CD1c-positive myeloid dendritic cell (primary cell): ENCODE data around the gene LRRK2.
"Not testable (repeated sequence)": the region's sequence is repeated elsewhere in the genome, so short reads cannot be mapped to it uniquely, and the experiment has no call there.

Experiments used
- DNase-seq: peaks from one replicate; pipeline ENCODE4 v3.0.0-alpha.2; 2016; ENCODE audit errors: extremely low spot score

The LRRK2 gene

DNA sequence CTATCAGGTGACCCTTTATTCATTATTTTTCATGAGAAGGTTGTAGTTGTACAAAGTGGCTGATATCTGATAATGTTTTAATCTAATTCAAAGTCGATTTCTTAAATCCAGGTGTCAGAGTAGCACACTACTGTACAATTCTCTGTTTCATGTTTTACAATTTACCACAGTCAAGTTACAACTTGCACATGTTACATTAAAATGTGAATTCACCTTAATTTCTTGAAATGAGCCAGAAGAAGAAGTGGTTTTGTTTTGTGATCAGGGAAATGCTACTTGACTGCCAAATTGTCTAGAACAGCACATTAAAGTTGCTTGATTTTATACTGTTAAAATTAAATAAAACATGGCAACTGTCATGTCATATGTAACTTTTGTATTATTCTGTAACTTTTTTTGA, 23.2 kb downstream of the LRRK2 start:
- DNase-seq = no peak

DNA sequence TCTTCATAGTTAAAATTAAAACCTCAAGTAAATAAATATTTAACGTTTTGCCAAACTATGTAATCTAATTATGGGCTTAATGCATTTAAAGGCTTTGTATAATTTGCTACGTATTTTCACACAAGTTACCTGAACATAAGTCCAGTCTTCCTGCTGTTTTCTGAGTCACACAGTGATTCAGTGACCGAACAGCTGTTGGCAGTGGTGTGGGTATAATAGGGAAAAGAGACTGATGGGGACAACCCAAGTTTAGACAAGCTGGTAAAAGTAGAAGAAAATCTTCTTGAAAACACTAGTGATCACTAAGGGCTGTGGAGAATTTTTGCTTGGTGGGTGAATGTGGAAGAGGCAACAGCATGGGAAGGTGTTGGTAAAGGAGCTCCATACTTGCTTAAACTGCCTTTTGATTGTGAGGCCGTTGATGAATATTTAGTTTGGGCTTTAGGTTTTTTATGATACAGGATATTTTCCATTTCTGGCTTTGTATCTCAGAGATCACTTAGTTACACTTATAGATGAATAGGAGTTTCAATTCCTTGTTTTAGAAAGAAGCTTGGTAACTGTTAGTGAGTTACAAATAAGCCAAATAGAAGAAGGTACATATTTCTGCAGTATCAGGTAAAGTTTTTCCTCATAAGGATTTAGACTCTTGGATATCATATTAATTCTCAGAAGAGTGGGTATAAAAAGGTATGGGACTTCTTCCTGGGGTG, 23.9 kb downstream of the LRRK2 start:
- no peak for DNase-seq

DNA sequence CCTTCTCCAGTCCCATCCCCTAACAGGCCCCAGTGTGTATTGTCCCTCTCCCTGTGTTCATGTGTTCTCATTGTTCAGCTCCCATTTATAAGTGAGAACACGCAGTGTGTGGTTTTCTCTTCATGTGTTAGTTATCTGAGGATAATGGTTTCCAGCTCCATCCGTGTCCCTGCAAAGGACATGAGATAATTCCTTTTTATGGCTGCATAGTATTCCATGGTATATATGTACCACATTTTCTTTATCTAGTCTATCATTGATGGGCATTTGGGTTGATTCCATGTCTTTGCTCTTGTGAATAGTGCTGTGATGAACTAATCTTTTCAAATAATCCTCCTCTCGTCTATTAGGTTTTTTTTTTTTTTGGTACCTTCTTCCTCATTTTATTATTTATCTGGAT, 25.9 kb downstream of the LRRK2 start:
- not testable (repeated sequence) for DNase-seq

DNA sequence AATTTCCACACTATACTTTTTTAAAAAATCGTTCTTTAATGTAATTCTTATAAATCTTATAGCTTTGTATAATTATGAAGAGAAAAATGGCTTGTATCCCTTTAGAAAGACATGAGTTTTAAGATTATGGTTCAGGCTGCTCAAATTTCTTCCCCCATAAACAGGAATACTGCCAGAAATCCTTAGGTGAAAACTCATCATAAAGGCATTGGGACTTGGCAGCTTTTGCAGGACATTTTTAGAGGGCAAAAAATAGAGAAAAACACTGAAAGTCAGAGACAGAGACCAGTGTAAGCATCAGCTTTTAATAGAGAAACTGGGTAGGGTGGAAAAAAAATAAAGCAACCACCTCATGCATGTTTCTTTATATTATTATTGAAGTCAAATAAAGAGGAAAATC, 29.1 kb downstream of the LRRK2 start:
- DNase-seq = no peak

DNA sequence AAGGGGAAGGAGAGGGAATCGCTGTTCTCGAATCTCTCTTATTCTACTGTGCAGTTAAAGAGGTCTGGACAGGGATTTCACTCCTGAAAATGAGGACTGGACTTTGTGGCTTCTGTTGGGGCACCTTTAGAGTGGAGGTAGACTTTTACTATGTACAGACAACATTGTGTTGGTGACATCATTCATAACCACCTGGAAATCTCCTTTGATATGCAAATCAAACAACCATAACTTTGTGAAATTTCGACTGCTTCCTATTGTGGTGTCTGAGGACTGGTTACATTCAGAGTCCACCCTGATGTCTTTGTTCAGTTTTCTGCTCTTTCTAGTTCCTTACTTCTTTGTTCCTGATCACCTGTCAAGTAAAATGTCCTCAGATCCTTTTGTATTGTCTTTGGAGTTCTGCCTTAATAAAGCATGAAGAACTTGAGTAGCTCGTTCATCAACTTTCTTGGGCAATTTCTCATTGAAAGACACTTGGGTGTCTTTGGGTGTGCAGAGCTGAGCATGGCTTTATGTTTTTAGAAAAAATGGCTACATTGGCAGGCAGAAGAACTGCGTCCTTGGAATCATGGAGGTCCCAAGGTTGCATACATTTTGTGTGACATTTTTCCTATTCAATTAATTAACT, 29.8 kb downstream of the LRRK2 start:
- DNase-seq = no peak

DNA sequence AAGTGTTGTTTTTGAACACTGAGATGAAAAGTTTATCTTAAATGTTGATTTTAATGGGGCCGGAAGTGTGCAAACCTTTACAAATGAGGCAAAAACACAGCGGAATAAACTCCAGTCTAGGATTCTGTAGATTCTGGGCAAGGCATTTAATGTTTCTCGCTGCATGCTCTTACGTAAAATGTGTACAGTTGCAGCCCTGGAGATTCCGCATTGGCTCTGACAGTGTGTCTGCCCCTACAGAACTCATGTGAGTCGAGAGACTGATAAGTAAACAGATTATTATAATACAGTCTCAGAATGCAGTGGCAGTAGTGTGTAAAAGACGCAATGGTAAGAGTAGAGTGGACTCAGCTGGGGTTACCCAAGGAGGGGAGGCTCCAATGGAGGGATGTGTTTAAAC, 33.6 kb downstream of the LRRK2 start:
- no peak for DNase-seq

DNA sequence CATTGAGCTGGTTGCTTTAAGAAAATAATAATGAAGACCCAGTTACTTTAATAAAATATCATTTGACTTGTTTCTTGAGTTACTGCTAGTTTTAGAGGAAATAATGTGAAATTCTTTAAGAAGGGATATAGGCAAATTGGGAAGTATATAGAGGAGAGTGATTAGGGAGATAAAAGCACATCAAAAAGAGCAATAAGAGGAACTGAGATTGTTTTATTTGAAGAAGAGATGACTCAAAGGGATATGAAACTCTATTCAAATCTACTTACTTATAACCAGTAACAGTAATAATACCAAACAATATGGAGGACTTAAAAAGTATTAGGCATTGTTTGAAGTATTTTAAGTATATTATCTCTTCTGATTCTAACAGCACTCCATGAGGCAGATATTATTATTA, 37.1 kb downstream of the LRRK2 start:
- peak; percentile 69 for DNase-seq

DNA sequence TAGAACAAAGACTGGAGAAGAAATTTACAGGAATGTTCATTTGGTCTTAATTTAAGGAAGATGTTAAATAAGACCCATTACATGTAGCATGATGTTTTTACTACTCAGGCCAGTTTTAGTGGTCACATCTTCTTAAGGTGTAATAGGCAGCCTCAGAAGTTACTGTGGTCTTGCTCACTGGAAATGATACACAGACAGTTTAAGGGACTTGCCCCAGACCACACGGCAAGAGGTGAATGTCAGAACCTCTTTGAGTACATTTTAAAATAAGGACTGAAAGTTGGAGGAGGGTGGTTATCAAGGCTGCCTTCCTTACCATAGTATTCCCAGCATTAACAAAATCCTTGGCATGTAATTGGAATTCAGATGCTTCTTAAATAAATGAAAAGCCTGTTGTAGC, 37.9 kb downstream of the LRRK2 start:
- no peak for DNase-seq

DNA sequence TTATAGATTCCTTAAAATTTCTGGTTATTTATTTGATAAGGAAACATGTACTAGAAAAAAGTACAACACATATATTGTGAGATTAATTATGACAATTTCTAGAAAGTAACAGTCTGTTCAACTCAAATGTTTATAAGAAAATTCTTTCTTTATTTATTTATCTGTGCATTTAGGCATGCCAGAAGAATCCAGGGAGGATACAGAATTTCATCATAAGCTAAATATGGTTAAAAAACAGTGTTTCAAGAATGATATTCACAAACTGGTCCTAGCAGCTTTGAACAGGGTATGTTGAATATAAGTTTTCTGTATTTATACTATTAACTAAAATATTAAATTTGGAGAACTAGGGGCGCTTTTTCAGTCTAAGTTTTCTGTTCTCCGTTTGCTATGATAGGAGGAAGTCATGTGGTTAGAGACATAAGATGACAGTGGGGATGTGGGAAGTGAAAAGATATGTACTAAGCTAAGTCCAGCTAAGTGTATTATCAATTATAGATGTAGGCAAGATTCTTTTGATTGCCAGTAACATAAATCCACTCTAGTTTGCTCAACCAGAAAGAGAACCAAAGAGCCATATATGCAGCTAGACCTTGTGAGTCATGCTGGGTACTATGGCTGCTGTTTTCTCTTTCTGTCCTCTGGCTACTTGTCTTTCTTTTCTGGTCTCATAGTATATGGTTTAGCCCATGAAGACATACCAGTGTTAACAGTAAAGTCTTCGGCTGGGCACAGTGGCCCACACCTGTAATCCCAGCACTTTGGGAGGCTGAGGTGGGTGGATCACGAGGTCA, 39.0 kb downstream of the LRRK2 start:
- DNase-seq = peak; percentile 67

DNA sequence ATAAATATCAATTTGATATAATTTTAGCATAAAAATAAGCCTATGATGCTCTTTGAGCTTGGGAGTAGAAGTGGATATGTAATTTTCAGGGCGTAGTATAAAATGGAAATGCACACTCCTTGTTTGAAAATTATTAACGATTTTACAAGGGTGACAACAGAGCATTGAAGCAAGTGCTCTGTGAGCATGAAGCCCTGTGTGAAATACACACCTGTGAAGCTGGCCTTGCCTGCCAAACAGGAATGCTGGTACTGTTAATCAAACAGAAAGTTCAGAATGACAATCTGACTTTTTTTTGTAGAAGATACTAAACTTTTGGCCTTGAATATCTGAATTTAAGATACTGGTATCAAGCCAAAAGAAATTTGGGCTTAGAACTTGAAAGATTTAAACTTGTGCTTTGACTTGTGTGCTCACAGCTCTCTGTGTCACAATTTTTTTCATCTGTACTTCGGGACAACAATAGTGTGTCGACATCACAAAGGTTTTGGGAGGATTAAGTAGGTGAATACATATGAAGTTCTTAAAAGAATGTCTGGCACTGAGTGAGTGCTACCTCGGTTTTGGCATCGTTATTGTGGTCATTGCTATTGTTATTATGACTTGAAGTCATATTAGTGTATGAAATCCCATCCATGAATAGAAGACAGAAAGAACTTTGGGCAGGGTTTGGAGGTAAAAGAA, 47.3 kb downstream of the LRRK2 start:
- DNase-seq = no peak

DNA sequence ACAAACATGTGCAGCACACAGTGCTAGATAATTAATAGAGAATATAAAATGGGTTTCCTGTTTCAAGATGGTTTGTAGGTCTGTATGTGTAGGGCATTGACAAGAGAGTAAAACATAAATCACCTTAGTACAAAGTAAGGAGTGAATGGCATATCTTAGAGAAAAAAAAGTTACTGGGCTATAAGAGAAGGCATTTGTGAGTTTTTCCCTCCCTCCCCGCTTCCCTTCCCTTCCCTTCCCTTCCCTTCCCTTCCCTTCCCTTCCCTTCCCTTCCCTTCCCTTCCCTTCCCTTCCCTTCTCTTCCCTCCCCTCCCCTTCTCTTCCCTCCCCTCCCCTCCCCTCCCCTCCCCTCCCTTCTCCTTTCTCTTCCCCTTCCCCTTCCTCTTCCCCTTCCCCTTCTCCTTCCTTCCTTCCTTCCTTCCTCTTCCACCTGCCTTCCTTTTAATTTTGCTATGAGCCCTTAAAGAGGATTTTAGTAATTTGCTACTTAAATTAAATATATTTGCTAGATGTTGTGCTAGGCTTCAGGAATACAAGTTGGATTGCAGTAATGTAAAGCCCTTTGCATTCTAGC, 57.1 kb downstream of the LRRK2 start:
- DNase-seq = no peak

DNA sequence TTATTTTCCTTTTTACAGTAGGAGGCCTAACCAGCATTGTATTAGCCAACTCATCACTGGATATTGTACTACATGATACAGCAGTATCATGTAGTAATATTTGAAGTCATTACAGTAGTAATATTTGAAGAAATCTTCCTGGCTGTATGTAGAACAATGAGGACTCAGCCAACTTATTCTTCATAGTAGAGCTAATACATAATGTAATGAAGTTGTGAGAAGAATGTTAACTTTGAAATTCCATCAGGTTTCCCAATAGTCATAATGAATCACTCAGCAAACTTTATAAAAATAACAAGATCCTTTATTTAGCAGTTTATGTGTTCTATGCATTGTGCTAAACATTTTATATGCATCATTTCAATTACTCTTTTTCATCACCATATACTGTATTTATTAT, 61.8 kb downstream of the LRRK2 start:
- no peak for DNase-seq

DNA sequence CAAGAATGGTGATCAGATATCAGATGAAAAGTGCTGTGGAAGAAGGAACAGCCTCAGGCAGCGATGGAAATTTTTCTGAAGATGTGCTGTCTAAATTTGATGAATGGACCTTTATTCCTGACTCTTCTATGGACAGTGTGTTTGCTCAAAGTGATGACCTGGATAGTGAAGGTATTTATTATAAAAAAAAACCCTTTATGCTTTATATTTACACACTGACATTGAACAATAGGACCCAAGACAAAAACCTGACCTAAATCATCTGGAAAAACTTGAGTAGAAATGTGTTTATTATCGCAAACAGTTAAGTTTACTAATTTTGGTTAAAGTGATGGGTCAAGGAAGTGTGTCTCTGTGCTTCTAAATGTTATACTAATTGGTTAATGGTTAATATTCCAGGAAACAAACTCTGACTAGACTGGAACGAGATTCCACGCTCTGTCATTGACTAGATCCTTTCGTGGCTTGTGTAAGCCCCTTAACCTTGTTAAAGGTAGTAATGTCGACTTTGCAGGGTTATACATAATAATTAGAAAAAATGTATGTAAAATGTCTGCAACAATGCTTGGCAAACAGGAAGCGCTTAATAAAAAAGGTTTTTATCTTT, 62.7 kb downstream of the LRRK2 start:
- DNase-seq = no peak

DNA sequence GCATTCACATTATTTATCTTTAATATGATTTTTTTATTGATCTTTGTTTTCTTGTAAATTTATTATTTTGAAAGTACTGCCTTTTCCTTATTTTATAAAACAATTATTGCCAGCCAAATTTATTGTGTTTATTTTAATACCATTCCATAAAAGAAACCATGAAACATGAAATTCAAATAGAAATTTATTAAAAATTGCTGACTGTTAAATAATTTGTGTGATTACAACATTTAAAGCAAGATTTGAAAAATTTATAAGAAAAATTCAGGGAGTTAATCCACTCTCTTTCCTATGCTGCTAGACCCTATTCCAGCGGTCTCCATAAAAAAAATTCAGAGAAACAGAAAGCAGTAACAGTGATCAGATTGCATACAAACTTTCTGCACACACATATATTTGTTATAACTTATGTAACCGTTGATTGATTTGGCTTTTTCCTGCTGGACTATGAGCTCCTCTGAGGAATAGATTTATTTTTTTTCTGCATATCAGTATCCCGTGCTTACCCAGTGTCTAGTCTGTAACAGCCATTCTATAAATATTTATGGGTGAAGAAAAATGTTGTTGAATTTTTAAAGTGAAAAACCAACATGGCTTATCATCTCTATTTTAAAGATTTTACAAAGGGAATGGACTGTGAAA, 68.1 kb downstream of the LRRK2 start:
- DNase-seq = no peak

DNA sequence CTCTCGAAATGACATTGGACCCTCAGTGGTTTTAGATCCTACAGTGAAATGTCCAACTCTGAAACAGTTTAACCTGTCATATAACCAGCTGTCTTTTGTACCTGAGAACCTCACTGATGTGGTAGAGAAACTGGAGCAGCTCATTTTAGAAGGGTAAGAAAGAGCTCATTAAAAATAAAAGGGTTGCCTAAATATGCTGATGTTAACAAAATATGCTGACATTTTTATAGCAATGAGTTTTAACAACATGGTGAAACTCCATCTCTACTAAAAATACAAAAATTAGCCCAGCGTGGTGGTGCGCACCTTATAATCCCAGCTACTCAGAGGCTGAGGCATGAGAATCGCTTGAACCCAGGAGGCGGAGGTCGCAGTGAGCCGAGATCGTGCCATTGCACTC, 73.5 kb downstream of the LRRK2 start:
- no peak for DNase-seq

DNA sequence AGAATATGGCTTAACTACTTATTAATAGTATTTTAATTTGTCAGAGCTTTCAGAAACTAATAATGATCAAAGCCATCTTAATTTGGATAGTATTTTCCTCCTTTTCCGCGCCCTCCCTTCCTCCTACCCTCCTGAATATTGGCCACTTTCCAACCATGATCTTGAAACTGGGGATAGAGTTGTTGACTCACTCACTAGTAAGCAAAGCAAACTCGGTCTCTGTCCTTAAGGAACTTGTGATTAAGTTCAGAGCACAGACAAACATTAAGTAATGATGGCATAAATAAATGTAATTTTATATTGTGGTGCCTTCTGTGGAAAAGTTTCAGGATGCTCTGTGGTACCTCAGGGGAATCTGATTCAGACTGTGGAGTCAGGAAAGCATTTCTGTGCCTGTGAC, 75.7 kb downstream of the LRRK2 start:
- DNase-seq = no peak

DNA sequence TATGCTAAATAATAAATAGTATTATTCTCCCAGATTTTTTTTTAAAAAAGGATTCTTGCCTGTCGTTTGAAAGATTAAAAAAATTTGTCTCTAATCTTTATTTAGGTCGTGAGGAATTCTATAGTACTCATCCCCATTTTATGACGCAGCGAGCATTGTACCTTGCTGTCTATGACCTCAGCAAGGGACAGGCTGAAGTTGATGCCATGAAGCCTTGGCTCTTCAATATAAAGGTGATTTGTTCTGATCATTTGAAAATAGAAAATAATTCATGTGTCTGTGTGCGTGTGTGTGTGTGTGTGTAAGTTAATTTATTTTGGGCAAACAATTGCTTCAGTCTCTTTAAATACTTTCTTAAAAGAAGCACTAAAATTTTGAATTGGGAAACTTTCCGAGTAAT, 84.2 kb downstream of the LRRK2 start:
- no peak for DNase-seq

DNA sequence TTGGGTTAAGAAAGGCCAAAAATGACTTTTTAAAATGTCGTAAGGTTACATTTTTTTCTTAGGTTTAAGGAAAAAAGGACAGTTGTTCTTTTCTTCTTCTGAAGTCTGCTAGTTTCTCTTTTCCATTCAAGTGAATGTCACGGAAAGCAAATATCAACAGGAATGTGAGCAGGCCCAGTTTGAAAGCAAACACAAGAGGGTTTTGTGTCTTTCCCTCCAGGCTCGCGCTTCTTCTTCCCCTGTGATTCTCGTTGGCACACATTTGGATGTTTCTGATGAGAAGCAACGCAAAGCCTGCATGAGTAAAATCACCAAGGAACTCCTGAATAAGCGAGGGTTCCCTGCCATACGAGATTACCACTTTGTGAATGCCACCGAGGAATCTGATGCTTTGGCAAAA, 85.4 kb downstream of the LRRK2 start:
- no peak for DNase-seq

DNA sequence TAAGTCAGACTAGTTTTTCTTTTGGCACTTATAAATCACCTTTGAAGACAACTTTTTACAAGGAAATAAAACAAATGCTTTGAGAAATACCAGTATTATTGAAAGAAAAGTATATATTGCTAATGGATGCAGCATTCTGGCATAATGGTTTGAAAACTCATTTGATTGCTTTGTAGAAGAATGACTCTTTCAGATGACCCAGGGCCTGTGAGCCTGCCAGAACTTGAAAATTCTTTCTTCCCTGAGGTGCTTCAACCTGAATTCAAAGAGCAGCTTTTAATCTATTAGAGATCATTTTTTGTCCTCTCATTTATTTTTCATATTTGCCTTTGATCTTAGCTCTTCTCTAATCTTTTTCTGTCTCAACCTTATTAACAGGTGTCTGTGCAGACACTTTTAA, 87.4 kb downstream of the LRRK2 start:
- DNase-seq = no peak

DNA sequence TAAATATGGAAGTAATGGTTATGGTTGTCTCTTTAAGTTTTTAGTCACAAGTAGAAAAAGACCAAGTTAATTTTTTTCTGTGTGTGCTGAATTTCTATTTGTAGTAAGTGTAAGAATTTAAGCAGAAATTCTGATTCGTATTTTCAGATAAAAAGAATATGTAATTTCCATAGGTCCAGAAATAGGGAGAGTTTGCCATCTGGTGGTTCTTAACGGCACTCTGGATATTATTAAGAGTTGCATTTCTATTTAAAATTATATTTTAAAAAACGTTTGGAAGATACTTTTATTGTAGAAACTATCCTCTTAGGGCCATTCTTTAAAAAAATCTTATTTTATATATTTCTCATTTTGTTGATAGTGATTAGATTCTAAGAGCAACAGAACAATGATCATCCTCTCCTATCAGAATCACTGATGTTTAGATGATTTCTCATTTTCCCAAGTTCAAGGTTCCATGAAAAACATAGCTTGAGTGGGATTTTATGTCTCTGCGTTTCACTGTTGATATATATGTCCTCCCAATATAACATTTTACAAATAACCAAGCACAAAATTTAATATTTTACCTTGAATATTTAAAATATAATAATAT, 88.3 kb downstream of the LRRK2 start:
- peak; percentile 29 for DNase-seq

DNA sequence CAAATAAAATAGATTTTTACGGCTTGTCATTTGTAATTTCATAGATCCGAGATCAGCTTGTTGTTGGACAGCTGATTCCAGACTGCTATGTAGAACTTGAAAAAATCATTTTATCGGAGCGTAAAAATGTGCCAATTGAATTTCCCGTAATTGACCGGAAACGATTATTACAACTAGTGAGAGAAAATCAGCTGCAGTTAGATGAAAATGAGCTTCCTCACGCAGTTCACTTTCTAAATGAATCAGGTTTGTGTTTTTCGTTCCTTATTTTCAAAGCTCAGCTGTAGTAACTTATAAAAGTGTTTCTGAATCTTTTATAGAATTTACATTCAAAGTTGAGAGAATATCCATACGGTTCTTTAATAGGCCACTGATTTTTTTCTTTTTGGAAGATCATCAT, 89.1 kb downstream of the LRRK2 start:
- DNase-seq = peak; percentile 62
